T-helper 22 cell (primary cell): ENCODE data around the gene TEX13D.
"Not testable (repeated sequence)": the region's sequence is repeated elsewhere in the genome, so short reads cannot be mapped to it uniquely, and the experiment has no call there.

Source experiments
- DNase-seq: peaks from one replicate; pipeline ENCODE4 v3.0.0-alpha.2; 2020; ENCODE audit warnings: low read depth

TEX13D gene

GRCh38 chrX:124332481-124333424, at the start of gene TEX13D:
Gene TEX13D (plus strand): TSS chrX:124332660. CDS start chrX:124332918, 258 bp downstream.
- DNase-seq = no peak

GRCh38 chrX:124289443-124289842, 43.0 kb upstream of the TEX13D start:
- no peak for DNase-seq

- no peak for DNase-seq
These were observed 38.6 kb upstream of the TEX13D start for GRCh38 chrX:124293810-124294209.

- not testable (repeated sequence) for DNase-seq
These were observed 33.1 kb upstream of the TEX13D start for GRCh38 chrX:124299323-124299722.

- no peak for DNase-seq
These were observed 32.1 kb upstream of the TEX13D start for GRCh38 chrX:124300405-124300804.

- no peak for DNase-seq
These were observed 25.1 kb upstream of the TEX13D start for GRCh38 chrX:124307253-124307907.

GRCh38 chrX:124325732-124326131, 6.7 kb upstream of the TEX13D start:
- DNase-seq = no peak

- DNase-seq = no peak
These were observed 3.7 kb upstream of the TEX13D start for GRCh38 chrX:124328765-124329164.

- DNase-seq = no peak
These were observed 1.4 kb downstream of the TEX13D start for GRCh38 chrX:124333862-124334261.

- not testable (repeated sequence) for DNase-seq
These were observed 2.1 kb downstream of the TEX13D start for GRCh38 chrX:124334555-124334954.

DNA sequence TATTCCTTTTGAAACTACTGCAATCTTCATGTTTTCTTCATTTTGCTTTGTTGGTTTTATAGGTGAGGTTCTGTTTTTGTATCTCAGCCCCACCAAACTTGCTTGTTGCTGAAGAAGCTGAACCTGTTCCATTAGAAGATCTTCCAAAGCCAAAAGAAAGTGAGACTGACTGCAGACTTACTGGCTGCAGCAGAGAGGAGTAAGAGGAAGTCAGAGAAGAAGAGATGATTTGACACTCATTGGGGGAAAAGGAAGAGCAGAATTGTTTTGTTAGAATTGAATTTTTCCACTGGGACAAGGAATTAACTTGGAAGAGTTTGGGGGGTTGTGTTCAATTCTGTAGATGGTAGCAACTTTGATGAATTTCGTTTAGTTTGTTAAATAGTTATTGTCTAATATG, 3.1 kb downstream of the TEX13D start:
- no peak for DNase-seq

DNA sequence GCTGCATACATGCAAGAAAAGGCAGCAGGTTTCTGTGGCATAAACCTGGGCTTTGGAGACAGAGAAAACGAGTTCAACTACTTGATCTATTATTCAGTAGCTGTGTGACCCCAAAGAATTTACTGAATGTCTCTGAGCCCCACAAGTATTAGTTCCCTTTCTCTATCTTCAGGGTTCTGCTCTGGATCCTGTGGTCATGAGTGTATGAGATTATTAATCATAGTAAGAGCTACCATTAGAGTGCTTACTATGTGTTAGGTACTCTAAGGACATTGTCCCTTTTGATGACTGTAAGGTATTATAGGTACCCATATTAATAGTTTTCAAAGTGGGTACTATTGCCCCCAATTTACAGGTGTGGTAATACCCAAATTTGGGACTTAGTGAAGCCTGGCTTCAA, 5.5 kb downstream of the TEX13D start:
- no peak for DNase-seq

DNA sequence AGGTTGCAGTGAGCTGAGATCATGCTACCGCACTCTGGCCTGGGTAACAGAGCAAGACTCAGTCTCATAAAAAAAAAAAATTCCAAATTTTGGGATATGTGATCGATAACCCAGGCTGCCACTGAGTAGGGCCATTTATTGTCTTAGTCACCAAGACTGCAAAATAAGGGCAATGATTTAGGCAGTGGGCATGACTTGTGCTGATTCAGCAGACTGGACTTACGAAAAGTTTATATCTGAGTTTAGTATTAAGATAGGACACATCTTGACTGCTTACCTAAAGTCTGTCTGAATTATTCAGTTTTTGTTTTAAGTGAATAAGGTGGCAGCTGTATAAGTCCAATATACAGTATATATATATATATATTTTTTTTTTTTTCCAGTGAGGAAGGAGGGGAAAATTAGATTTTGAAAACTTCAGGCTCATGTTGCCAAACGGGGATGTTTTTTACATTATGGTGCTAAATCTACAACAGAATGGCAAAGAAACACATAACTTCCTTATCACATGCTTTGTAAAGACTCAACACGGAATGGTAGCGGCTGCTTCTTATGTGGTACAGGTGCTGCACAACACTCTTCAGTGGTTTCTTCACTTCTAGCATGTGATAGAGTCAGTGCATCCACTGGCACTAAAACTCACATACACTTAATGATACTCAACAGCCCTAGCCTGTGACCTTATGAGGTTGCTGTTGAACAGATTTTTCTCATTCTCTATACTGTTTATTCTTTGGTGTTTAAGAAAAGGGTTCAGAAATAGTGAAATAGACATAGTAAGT, 6.5 kb downstream of the TEX13D start:
- DNase-seq = no peak

GRCh38 chrX:124341396-124342132, 9.1 kb downstream of the TEX13D start:
- no peak for DNase-seq

- no peak for DNase-seq
These were observed 9.9 kb downstream of the TEX13D start for GRCh38 chrX:124342174-124342867.

DNA sequence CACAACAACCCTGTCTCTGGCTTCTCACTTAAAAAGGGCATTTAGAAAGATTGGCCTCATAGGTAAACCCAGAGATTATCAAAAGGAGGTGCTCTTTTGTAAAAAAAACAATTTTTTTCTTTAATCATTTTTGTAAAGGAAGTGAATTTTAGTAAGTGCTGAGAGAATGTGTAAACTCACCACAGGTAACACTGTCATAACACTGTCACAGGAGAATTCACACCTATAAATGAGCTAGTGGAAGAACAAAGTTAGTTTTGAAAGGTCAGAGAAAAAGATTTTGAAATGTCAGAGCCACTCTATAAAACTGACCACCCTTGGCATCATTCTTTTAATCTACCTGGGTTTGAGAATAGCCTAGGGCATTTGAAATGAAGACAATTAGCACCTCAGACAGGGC, 10.6 kb downstream of the TEX13D start:
- DNase-seq = no peak

DNA sequence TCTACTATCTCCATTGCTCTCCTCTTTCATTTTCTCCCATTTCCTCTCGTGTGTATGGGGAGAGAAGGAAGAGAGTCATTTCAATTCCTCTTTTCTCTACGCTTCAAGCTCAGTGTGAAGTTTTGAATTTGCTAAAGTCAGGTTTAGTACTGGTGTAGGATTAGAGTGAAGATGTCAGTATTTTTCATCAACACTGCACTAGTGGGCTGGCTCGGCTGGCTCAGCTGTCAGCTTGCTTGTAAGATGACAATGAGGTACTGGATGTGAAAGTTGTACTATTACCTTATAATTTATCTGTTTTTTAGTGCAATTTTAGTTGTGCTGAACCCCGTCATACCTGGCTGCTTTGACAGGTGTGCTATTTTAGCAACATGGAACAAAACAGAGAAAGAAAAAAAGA, 11.8 kb downstream of the TEX13D start:
- no peak for DNase-seq

- DNase-seq = no peak
These were observed 13.8 kb downstream of the TEX13D start, which contains the start of gene SH2D1A for GRCh38 chrX:124346117-124346876. Gene SH2D1A (plus strand): TSS chrX:124346563. CDS start chrX:124346643, 80 bp downstream.

DNA sequence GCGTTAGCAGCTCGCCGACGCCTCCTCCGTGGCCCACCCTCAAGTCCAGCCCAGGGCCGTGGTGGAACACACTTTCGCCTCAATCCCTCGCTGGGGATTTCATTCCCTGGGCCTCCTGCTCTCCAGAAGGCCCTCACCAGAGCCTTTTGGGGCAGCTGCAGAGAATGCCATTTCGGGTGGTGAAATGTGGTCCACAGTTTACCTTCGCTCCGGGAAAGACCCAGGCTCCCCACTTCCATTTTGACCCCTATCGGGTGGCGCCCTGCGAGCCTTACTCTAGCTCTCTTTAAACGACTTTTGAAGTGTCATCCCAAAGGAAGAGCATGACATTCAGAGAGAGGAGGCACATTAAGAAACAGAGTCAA, 14.4 kb downstream of the TEX13D start:
- DNase-seq = no peak

DNA sequence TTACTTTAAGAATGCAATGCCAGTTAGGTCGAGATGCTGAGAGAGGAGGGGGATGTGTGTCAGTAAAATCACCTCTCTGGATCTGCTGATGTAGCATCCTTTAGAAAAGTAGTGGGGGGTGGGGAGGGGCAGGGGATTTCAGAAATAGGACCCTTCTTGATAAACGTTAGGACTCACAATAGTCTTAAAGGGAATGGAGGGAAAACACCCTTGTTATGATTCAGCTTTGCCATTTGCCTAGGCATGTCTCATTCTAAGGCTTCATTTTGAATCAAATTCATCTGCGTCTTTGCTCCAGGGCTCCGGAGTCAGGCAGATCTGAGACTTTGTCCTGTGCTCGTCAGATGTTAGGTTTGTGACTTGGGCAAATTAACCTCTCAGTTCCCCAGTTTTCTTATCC, 14.8 kb downstream of the TEX13D start:
- DNase-seq = no peak
